Stimulated activated CD4-positive, alpha-beta T cell treated with anti-CD3 and anti-CD28 coated beads, Interleukin-15, amount 100 ng/mL, for 48 hours (primary cell): Measurements from ENCODE around the gene DNAI4.
"Not testable (repeated sequence)": the region's sequence is repeated elsewhere in the genome, so short reads cannot be mapped to it uniquely, and the experiment has no call there.

ENCODE experiments used
- DNase-seq, 2 donors: peaks; one replicate each; pipeline ENCODE4 v3.0.0-alpha.2; 2020; ENCODE audit warnings: low read depth in 2 of 2

The DNAI4 gene

GRCh38 chr1:66929146-66929688 is 4.6 kb upstream of the DNAI4 start:
- DNase-seq, result no peak

GRCh38 chr1:66927528-66927927 is 2.9 kb upstream of the DNAI4 start:
- no peak for DNase-seq

GRCh38 chr1:66925944-66926343 is 1.3 kb upstream of the DNAI4 start:
- DNase-seq, result no peak

- no peak for DNase-seq
Measured at GRCh38 chr1:66925558-66925910, 878 bp upstream of the DNAI4 start.

- no peak for DNase-seq
Measured at GRCh38 chr1:66920543-66920942, 4.1 kb downstream of the DNAI4 start.

- DNase-seq, result no peak
Measured at GRCh38 chr1:66919828-66920227, 4.8 kb downstream of the DNAI4 start.

- DNase-seq, result no peak
Measured at GRCh38 chr1:66919063-66919462, 5.6 kb downstream of the DNAI4 start.

- no peak for DNase-seq
Measured at GRCh38 chr1:66917476-66917875, 7.2 kb downstream of the DNAI4 start.

GRCh38 chr1:66916320-66916719 is 8.3 kb downstream of the DNAI4 start:
- no peak for DNase-seq

GRCh38 chr1:66915203-66915602 is 9.5 kb downstream of the DNAI4 start:
- not testable (repeated sequence) for DNase-seq

- DNase-seq, result no peak
Measured at GRCh38 chr1:66893712-66894111, 30.9 kb downstream of the DNAI4 start.

GRCh38 chr1:66890621-66891020 is 34.0 kb downstream of the DNAI4 start:
- DNase-seq, result no peak

- DNase-seq, result no peak
Measured at GRCh38 chr1:66889030-66889429, 35.6 kb downstream of the DNAI4 start.

- DNase-seq, result no peak
Measured at GRCh38 chr1:66876664-66877063, 48.0 kb downstream of the DNAI4 start.

GRCh38 chr1:66873111-66873510 is 51.5 kb downstream of the DNAI4 start:
- DNase-seq, result no peak

GRCh38 chr1:66872024-66872423 is 52.6 kb downstream of the DNAI4 start:
- not testable (repeated sequence) for DNase-seq

- no peak for DNase-seq
Measured at GRCh38 chr1:66867501-66867900, 57.2 kb downstream of the DNAI4 start.

GRCh38 chr1:66860529-66860928 is 64.1 kb downstream of the DNAI4 start:
- no peak for DNase-seq

- no peak for DNase-seq
Measured at GRCh38 chr1:66853379-66853778, 71.3 kb downstream of the DNAI4 start.

- DNase-seq, result no peak
Measured at GRCh38 chr1:66852870-66853269, 71.8 kb downstream of the DNAI4 start.

GRCh38 chr1:66850989-66851388 is 73.7 kb downstream of the DNAI4 start:
- no peak for DNase-seq

GRCh38 chr1:66848193-66848592 is 76.5 kb downstream of the DNAI4 start:
- no peak for DNase-seq

- DNase-seq, result no peak
Measured at GRCh38 chr1:66840929-66841328, 83.7 kb downstream of the DNAI4 start.

- no peak for DNase-seq
Measured at GRCh38 chr1:66834926-66835325, 89.7 kb downstream of the DNAI4 start.

- DNase-seq, result no peak
Measured at GRCh38 chr1:66833112-66833511, 91.5 kb downstream of the DNAI4 start.
